HepG2 (cell line): ENCODE results near the gene MTA1. TPM values are rescaled to one million over a fixed set of nuclear protein-coding genes. Genes with fewer than 3 reads are reported as not detected.
A peak's percentile ranks its signal among the peaks of the same experiment; 100 is the strongest.

Experiments used
- ATAD3A ChIP-seq: sonication (generic); formaldehyde crosslinking; IDR thresholded peaks from 2 replicates; pipeline ENCODE4 v1.4.0; 2020; ENCODE audit warnings: missing genetic modification reagents
- FUBP1 ChIP-seq: sonication (generic); formaldehyde crosslinking; IDR thresholded peaks from 2 replicates; pipeline ENCODE4 v1.5.1; 2020; ENCODE audit warnings: missing genetic modification reagents, mild to moderate bottlenecking, borderline replicate concordance
- GATAD1 ChIP-seq: IDR thresholded peaks from 2 replicates; pipeline ENCODE4 v1.6.1; 2016; ENCODE audit warnings: missing genetic modification reagents, missing compliant biosample characterization
- ISL2 ChIP-seq: sonication (generic); formaldehyde crosslinking; IDR thresholded peaks from 2 replicates; pipeline ENCODE4 v1.5.0; 2020; ENCODE audit warnings: missing genetic modification reagents
- KDM2A ChIP-seq: sonication (generic); formaldehyde crosslinking; IDR thresholded peaks from 2 replicates; pipeline ENCODE4 v1.4.0; 2020; ENCODE audit warnings: low read depth, missing genetic modification reagents, borderline replicate concordance
- LCORL ChIP-seq, 2 experiments: fragments of 450-650 bp in 1 of 2; sonication (generic) in 1 of 2; formaldehyde crosslinking in 1 of 2; IDR thresholded peaks; 2 replicates each; pipeline versions ENCODE4 v1.5.0 to v1.6.1; 2017 to 2020; ENCODE audit warnings: antibody characterized with exemption in 1 of 2, missing genetic modification reagents in 1 of 2
- MLX ChIP-seq: IDR thresholded peaks from 2 replicates; pipeline ENCODE4 v1.6.1; 2016
- MNT ChIP-seq: fragments of 450-650 bp; IDR thresholded peaks from 2 replicates; pipeline ENCODE4 v1.6.1; 2016
- PCBP1 ChIP-seq: fragments of 200-400 bp; formaldehyde crosslinking; IDR thresholded peaks from 2 replicates; pipeline ENCODE4 v1.6.1; 2017; ENCODE audit warnings: mild to moderate bottlenecking, low read depth, low read length, borderline replicate concordance
- PLSCR1 ChIP-seq: sonication (generic); formaldehyde crosslinking; IDR thresholded peaks from 2 replicates; pipeline ENCODE4 v1.5.0; 2020; ENCODE audit warnings: missing genetic modification reagents, mild to moderate bottlenecking, borderline replicate concordance
- RARA ChIP-seq: IDR thresholded peaks from 2 replicates; pipeline ENCODE4 v1.6.1; 2016; ENCODE audit warnings: missing genetic modification reagents, missing compliant biosample characterization
- REPIN1 ChIP-seq: sonication (generic); formaldehyde crosslinking; IDR thresholded peaks from 2 replicates; pipeline ENCODE4 v1.8.0; 2022; ENCODE audit warnings: missing genetic modification reagents, low read depth, mild to moderate bottlenecking, borderline replicate concordance
- SMC3 ChIP-seq: IDR thresholded peaks from 2 replicates; pipeline ENCODE4 v1.6.1; 2011; ENCODE audit warnings: low read length, improper control_type of control experiment
- TEAD3 ChIP-seq: optimal IDR thresholded peaks from 2 replicates; pipeline ENCODE3; 2016; ENCODE audit warnings: borderline replicate concordance
- TFDP2 ChIP-seq: sonication (generic); formaldehyde crosslinking; IDR thresholded peaks from 2 replicates; pipeline ENCODE4 v1.4.0; 2020; ENCODE audit warnings: missing genetic modification reagents
- TGIF2 ChIP-seq: IDR thresholded peaks from 2 replicates; pipeline ENCODE4 v1.6.1; 2016; ENCODE audit warnings: control low read depth, missing compliant biosample characterization
- ZNF232 ChIP-seq: sonication (generic); formaldehyde crosslinking; IDR thresholded peaks from 2 replicates; pipeline ENCODE4 v1.4.0; 2020; ENCODE audit warnings: missing genetic modification reagents, borderline replicate concordance
- ZNF24 ChIP-seq: fragments of 450-650 bp; IDR thresholded peaks from 2 replicates; pipeline ENCODE4 v1.6.1; 2017; ENCODE audit warnings: antibody characterized with exemption, mild to moderate bottlenecking
- ZNF34 ChIP-seq: sonication (generic); formaldehyde crosslinking; IDR thresholded peaks from 2 replicates; pipeline ENCODE4 v1.4.0; 2020; ENCODE audit warnings: mild to moderate bottlenecking, missing genetic modification reagents, borderline replicate concordance
- polyA plus RNA-seq, 8 experiments: library from polyadenylated mRNA; depleted of rRNA in 3 of 8; stranded (reverse) in 7 of 8; unstranded in 1 of 8; fragments of >200 nt; fragmentation: Illumina TruSeq in 4 of 8; extraction: Trizol in 4 of 8; gene quantifications; 2 replicates each; pipeline versions ENCODE4 v1.2.1 to v1.2.3, GENCODE V29; 2011 to 2016; ENCODE audit warnings: low read depth in 4 of 8, missing spikeins in 1 of 8, mixed read lengths in 1 of 8; ENCODE audit not compliant: insufficient read depth in 1 of 8
- total RNA-seq, 5 experiments: library from RNA; depleted of rRNA; stranded (reverse); fragments of >200 nt; fragmentation: Illumina TruSeq; extraction: Trizol; gene quantifications; 2 replicates each; pipeline ENCODE4 v1.2.3, GENCODE V29; 2016; ENCODE audit warnings: low read depth in 1 of 5

Gene MTA1
- total and polyA plus RNA-seq, 2 of the 13 experiments (the other 11 are each of a cell fraction or from before 2014, with no cell fraction given), result 35.2 to 85.8 TPM

GRCh38 chr14:105489542-105490266, 70.1 kb downstream of the MTA1 start (continued):
- no peak for TF ChIP-seq MLX (CRISPR knock-in tag)
- no peak for TF ChIP-seq LCORL (IDR thresholded peaks at IDR 0.05)
- peak; percentile 42; the same call in 1 of the 2 replicates for TF ChIP-seq LCORL (CRISPR knock-in tag; IDR thresholded peaks at IDR 0.05)
- no peak for TF ChIP-seq ZNF232 (CRISPR knock-in tag)
- TF ChIP-seq PLSCR1 (CRISPR knock-in tag), result no peak
- no peak for TF ChIP-seq RARA (CRISPR knock-in tag)
- no peak for TF ChIP-seq ZNF34 (CRISPR knock-in tag)
- TF ChIP-seq TGIF2 (CRISPR knock-in tag), result no peak
- TF ChIP-seq FUBP1 (CRISPR knock-in tag), result no peak
- TF ChIP-seq MNT, result no peak
- no peak for TF ChIP-seq ZNF24
- peak; percentile 88; the same call in 1 of the 2 replicates for TF ChIP-seq KDM2A
- TF ChIP-seq TEAD3 (CRISPR knock-in tag), result no peak
- TF ChIP-seq PCBP1, result 0 out of 2 replicates have a peak, but pooled peaks have one; percentile 79
- TF ChIP-seq ATAD3A, result no peak
- peak; percentile 29; the same call in 1 of the 2 replicates for TF ChIP-seq TFDP2 (CRISPR knock-in tag)
- no peak for TF ChIP-seq GATAD1 (CRISPR knock-in tag)
- TF ChIP-seq REPIN1 (CRISPR knock-in tag), result 0 out of 2 replicates have a peak, but pooled peaks have one; percentile 27
- peak; percentile 53 for TF ChIP-seq SMC3
- TF ChIP-seq ISL2 (CRISPR knock-in tag), result no peak
